ENCODE data around the gene CCNDBP1.
A peak's percentile ranks its signal among the peaks of the same experiment; 100 is the strongest.
"Not testable (repeated sequence)": the region's sequence is repeated elsewhere in the genome, so short reads cannot be mapped to it uniquely, and the experiment has no call there.

CCNDBP1 gene

DNA sequence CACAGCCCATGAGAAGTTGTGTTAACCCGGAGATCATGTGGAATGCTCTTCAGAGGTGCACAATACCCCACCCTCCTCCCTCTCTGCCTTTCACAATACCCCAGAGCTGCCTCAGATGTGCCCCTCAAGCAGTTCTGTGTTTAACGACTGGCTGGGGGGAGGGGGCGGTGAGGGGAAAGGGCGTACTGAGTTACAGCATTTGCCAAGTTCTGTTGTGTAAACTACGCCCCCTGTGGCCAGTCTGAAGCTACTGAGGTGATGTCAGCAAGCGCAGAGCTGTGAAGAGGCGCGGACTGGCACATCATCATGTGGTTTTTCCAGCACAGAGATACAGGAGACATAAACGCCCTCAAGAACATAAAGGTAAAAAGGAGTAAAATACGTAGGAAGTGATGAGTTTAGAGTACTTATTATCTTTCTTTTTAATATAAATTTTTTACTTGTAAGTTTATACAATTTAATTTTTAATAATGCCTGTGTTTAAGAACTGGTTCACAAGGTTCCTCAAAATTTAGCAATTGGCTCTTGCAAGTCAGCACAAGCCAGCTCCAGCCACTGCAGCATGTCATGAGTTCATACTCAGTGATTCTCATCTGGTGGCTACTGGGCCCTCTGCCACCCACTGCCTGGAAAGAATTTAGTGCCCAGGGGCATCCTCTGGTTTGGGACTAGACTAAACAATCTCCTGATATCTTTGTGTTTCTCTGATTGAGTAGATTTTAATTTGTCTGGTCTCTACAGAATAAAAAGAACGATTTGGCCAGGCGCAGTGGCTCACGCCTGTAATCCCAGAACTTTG is 33.9 kb downstream of the CCNDBP1 start:
- DNase-seq, result no peak

DNA sequence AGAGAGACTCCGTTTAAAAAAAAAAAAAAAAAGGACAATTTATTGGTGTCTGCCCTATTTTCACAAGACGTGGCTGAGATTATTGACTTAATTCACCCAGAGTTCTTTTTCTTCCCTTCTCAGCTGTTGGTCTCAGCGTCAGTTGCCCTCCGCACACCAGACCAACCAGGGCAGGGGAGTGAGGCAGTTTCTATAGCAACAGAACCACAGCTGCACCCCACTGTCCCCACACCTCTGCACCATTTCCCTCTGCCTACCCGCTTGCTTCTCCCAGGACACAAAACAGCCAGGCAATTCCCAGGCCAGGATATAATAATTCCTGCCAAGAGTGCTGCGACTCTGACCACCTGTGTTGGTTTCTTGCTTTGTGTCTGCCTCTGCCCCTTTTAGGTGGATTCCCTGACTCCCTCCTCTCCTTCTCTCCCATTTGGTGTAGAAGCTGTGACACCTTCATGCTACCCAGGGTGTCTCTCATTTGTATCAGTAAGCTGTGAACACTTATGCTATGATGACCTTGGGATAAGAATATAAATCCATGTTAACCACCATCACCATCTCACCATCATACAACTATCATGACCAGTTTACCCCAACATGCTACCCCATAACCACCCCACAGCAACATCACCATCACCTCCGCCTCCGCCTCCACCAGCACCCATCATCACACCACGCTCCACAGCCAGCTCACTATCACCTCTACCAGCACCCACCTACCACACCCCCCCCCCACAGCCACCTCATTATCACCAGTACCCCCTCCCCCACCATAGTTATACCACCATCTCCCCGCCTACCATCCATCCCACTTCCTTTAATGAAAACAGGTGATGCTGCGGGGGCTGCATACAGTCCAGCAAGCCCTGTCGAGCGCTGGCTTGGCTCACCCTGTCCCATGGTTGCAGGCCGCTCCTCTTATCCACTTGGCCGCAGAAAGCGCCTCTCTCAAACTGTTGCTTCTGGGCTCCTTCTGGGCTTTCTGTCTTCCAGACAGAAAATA is 35.0 kb downstream of the CCNDBP1 start:
- DNase-seq, result no peak

DNA sequence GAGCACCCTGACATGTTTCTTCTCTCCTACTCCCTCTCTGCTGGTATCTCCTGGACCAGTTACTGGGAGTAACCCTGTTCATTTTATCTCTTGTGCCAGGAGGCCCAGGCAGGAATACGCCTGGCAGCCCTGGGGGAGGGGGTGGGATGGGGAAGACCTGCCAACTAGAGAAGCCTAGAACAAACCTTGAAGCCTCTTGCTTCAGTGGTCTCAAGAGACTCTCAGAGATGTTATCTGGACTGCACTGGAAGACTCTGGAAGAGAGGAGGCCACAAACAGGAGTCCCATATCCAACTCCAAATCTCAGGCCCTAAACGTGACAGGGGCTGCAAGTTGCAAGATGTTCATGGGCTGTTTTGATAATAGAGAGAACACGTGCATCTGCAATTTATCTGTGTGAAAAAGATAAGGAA is 35.8 kb downstream of the CCNDBP1 start, which contains the start of gene EPB42:
Gene EPB42, minus strand, starts transcription at position 28 of the 413 bp plus-strand sequence. CDS start 193 bp downstream, outside the sequence.
- DNase-seq, result no peak

DNA sequence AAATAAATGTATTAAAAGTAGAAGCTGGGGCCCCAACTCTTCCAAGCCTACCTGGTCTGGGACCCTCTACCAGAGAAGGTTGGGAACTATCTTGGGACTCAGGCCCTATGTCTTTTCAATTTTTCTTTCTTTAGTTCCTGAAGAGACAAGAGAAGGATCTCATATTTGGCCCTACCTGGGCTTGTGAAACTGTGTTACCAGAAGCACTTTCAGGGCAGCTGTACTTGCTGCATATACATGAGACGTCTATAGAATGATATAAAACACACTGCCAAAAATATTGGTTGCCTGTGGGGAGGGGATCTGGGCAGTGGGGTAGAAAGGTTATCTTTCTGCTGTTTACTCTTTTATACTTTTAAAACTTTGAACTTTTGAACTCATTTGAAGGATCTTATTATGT is 36.2 kb downstream of the CCNDBP1 start:
- DNase-seq, result no peak

DNA sequence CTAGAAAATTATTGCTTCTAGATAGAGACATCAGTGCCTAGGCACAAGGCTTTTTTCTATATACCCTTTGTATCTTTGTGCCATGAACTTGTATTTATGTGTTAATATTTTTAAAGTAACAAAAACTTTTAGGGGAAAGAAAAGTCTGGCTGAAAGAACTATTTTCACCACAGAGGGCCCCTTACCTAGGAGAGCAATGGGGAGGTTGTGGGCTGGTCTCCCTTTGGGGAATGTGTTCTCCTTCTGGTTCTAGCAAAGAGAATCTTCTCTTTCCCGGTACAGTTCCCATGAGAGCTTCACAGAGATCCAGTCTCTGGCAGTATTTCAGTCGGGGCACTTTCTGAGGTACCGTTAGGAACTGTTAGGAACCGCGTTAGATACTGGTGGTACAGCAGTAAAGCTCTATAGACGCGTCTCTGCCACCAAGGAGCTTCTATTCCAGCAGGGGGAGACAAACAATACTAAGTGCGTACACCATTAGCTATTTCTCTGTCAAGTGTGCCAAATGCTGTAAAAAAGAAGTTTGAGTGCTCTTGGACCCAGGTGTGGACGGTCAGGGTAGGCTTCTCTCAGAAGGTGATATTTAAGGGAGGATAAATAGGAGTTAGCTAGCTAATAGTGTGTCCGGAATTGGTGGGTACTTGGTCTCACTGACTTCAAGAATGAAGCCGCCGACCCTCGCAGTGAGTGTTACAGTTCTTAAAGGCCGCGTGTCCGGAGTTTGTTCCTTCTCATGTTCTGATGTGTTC is 40.2 kb downstream of the CCNDBP1 start:
- peak in 2 of 5 donors; percentile 37 to 61 for DNase-seq

DNA sequence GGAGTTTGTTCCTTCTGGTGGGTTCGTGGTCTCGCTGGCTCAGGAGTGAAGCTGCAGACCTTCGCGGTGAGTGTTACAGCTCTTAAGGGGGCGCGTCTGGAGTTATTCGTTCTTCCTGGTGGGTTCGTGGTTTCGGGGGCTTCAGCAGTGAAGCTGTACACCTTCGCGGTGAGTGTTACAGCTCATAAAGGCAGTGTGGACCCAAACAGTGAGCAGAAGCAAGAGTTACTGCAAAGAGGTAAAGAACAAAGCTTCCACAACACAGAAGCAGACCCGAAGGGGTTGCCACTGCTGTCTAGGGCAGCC is 40.7 kb downstream of the CCNDBP1 start:
- DNase-seq, result not testable (repeated sequence)

DNA sequence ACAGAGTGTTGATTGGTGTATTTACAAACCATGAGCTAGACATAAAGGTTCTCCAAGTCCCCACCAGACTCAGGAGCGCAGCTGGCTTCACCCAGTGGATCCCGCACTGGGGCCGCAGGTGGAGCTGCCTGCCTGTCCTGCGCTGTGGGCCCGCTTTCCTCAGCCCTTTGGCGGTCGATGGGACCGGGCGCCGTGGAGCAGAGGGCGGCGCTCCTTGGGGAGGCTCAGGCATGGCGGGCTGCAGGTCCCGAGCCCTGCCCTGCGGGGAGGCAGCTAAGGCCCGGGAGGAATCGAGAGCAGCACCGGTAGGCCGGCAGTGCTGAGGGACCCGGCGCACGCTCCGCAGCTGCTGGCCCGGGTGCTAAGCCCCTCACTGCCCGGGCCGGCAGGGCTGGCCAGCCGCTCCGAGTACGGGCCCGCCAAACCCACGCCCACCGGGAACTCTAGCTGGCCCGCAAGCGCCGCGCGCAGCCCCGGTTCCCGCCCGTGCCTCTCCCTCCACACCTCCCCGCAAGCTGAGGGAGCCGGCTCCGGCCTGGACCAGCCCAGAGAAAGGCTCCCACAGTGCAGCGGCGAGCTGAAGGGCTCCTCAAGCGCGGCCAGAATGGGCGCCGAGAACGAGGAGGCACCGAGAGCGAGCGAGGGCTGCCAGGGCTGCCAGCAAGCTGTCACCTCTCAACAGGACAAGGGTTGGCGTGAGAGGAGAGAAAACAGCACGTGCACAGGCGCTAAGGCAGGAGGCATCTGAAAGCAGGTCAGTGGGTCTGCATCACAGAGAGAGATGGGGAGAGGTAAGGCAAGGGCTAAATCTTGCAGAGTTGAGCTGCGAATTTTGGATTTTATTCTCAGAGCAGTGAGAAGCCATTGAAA is 41.5 kb downstream of the CCNDBP1 start:
- DNase-seq, result no peak

DNA sequence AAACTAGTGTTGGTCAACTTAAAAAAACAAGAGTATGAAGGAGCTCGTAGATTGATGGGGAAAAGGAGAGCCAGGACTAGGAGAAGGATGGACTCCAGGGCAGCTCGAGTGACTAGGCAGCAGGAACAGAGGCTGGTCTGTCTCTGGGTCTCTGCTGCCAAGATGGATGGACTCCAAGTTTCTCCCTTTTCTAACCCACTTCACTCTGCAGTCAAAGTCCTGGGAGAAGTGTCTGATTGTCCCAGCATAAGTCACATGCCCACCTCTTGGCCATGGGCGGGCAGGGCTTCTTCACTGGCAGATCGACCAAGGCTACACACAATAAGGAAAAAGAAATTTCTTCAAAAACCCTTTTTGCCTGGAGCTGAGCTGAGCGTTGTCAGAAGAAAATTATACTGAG is 44.8 kb downstream of the CCNDBP1 start:
- no peak for DNase-seq

DNA sequence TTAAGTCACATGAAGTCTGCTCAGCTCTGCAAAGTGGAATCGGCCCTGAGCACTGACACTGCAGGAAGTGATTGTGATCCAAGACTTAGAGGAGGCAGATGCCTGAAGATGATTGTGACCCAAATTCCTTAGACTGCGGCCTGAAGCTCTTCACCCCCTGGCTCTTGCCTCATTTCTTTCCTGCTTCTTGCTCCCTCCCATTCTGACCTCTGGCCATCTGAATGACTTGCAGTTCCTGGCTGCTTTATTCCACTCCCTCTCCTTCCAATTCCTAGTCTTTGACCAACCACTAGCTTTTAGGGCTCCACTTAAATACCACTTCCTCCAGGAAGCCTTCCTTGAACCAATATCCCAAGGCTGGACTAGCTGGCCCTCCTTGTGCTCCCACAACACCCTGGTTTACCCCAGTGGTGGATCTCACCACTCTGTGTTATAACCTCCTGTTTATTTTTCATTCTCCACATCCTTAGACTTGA is 45.5 kb downstream of the CCNDBP1 start:
- DNase-seq, result no peak

DNA sequence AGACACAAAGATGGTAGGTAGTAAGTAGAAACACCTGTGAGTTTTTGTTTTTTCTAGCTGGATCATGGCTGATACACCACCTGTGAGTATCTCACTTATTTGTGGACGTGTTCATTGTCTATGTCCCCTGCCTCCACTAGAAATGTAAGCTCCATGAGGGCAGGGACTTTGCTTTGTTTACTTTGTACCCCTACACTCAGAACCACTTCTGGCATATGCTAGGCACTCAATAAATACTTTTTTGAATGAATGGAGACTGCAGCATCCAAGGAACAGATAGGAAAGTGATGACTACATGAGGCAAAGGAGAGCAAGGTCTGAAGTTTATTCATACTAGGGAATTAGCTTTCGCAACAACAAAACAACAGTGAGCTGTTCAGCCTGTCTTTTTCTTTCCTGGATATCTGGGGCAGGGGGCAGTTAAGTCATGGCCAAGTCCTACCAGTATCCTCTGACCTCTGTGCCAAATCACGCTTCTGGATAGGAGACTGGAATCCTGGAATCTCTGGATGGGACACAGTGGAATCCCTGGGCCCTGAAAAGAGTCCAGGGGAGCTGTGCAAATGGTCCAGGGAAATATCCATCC is 47.2 kb downstream of the CCNDBP1 start:
- no peak for DNase-seq

DNA sequence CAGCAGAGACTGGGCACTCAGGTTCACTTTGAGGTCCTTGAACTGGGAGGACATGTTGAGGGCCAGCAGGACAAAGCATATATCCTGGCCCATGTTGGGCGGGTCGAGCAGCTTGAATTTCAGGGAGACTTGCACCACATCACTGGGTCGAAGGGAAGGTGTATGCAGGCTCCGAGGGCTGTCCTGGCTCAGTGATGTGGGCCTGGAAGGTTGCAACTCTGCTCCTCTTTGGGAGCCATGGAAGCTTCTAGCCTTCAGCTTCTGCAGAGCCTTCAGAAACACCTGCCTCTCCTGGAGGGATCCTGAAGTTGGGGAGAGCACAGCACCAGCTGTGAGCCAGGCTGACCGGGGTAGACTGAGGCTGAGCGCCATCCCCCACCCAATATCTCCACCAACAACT is 50.3 kb downstream of the CCNDBP1 start:
- no peak for DNase-seq

DNA sequence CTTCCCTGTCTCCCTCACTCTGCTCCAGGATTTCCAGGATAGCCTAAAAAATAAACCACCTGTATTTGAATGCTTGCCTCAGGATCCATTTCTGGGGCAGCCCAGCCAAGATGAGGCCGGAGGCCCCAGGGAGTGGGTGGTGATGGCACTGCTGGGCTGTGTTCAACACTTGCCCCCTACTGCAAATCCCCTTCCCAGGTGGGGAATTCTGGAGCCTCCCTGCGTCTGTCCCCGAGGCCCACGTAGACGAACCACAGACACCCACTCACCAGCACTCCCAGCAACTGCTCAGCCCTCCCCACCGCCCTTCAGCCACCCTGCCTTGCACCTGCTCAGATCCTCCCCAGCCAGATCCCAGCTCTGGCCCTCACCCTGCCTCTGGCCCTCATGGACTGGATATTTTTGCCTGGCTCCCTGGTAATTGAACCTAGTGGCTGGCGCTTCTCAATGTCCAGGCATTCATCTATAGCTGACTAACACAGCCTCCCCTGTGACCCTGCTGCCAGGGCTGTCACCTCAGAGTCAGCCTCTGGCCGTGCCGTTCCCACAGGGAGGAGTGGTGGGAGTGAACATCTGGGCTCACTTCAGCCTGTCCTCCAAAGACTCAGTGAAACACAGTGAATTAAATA is 52.8 kb downstream of the CCNDBP1 start:
- DNase-seq, result no peak

DNA sequence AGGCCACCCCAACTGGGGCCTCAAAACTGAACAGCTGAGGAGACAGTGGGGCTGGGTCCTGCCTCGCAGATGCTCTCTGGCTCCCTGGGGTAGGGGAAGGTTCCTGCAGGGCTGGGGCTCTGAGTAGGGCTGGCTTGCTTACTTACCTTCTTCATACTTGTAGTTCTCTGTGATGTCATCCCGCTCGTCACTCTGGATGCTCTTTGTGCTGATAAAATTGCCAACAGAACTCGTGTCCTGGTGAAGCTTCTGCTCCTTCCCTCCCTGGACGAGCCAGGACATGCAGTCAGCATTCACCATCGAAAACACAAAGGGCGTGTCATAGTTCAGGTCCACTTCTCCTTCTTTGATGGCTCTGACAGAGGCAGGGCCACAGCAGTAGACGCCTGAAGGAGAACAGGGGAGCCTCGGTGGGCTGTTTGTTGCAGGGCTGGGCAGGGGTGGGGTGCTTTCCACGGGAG is 53.5 kb downstream of the CCNDBP1 start:
- DNase-seq, result no peak

DNA sequence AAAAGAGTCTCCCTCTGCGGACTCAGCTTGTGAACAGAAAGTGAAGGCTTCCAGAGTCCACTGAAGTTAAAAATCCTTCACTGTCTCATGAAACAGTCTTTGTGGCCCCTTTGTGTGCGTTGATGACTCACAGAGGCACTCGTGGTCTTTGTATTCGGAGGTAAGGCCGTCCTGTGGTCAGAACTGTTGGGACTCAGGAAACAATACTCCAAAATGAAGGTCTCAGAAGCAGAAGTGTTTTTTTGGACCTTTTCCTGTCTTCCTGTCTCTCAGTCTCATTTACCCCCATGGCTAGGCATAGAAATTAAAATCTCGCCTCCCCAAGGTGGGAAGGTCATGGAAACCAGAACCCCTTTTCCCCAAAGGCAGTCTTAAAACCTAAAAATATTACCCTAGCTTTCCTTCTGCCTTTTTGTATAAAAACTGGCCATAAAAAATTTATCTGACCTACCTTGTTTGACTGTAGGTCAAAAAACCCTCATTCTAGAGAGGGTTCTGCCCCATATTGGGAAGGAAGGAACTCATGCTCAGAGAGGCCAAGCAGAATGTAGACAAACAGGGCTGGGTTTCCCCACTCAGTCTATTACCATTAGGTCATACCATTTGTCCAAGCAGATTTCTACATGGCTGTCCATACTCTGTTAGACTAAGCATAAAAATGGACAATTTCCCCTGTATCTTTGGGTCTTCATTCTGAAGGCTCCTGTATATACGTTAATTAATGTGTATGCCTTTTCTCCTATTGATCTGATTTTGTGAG is 54.7 kb downstream of the CCNDBP1 start:
- peak in 1 of 5 donors; percentile 23 for DNase-seq

DNA sequence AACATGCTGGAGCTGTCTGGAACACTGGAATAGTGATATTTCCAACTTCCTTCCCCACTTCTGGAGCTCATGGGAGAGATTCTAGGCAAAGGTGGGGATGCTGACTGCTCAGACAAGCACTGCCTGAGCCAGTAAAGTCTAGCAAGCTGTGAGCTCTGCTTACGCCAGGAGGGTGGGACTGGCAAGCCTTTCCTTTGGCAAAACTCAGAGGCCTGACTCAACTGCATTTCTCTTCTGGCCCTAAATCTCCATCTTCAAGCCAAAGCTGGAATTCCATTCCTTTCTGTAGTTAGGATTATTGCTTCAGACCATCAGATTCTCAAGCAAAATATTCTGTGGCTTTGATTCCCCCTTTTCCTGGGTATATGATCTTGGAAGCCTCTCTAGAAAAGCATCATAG is 55.9 kb downstream of the CCNDBP1 start:
- no peak for DNase-seq

DNA sequence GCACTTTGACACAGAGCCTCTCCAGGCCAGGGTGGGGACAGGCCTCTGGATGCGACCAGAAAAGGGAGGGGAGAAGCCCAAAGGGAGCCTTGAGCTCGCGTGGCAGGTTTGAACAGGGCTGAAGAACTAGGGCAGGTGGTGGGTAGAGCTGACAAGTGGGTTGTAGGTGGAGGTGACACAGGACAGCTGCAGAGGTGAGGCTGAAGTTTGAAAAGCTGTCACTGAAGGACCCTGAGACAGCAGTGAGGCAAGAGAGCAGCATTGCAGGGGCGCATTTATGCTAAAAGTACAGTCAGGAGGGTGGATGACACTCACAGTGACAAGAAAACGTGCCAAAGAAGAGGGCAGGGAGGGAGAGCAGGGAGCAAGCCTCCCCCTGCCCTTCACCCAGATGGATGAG is 57.4 kb downstream of the CCNDBP1 start:
- no peak for DNase-seq

DNA sequence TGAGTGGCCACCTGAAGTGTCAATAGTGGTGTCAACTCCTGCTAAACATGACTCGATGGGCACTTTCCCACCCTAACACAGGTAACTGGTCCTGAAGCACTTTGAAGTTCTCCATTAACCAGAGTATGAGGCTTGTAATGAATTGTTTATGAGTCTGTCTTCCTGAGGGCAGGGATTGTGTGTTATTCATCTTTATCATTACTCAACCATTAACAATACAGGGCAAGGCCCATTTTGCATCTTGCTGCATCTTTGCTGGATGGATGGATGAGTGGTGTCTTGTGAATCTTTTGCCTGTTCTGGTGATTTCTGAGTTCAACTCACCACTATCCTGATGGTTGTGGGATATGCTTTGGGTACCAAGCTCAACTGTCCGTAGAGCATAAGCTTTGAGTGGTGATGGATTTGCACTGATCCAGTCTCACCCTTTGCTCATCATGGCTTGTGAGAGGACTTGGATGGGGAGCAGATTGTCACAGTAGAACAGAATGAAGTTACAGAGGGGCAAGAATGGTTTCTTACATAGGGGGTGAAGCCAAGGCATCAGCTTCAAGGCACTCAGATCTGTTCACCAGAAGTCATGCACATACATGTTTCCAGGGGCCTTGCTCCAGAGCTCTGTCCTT is 57.9 kb downstream of the CCNDBP1 start:
- no peak for DNase-seq

DNA sequence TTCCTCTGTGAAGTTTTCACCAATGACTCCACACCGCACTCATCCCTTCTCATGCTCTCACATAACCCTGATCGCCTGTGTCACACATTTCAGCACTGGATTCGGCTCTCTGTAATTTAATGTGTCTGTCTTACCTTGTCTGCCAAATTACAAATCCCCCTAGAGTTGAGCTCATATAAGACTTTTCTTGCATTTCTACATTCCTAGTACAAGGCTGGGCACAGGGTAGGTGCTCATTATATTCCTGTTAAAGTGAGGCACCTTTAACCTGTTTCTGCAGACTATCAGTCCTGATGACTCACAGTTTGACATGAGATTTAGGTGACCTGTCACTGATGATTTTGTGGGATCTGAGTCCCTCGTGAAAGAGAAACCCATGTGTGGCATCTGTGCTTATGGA is 58.9 kb downstream of the CCNDBP1 start:
- DNase-seq, result no peak

DNA sequence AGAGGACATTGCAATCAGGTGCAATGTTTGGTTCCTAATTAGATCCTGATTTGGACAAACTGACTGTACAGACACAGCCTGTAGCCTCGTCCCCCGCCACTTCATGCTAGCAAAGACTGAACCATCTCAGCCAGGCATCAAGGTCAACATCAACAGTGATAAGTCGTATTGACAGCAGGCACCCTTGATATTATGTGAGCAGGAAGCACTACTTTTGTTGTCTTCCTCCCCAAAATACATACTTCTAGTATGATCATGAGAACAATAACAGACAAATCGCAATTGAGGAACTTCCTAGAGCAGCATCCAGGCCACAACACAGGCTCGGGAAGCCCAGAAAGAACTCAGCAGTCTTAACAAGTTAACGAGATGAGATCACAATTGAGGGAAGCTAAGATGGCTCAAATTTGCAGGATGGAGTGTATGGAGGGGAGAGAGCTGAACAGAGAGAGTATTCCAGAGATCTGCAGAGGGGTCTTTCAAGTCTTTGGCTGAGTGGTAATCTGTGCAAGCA is 61.1 kb downstream of the CCNDBP1 start:
- DNase-seq, result no peak
